Esophagus muscularis mucosa (tissue), 2 donors: ENCODE data around the gene PTPRD.

Source experiments
- EP300 ChIP-seq: sonication (generic); formaldehyde crosslinking; IDR thresholded peaks from one replicate; pipeline ENCODE4 v1.6.1; 2017; ENCODE audit warnings: antibody characterized with exemption
- POLR2A ChIP-seq: fragments of 450-650 bp; IDR thresholded peaks from one replicate; pipeline ENCODE4 v1.6.1; 2017; ENCODE audit warnings: antibody characterized with exemption, moderate library complexity, mild to moderate bottlenecking, low read depth

- no peak for TF ChIP-seq POLR2A
- no peak for TF ChIP-seq EP300
Measured at GRCh38 chr9:8728910-8729309, 1883.9 kb downstream of the PTPRD start.
